ENCODE results near the gene C4orf17.

- TF ChIP-seq CTCF (IDR thresholded peaks at IDR 0.05) (no peak), POLR2A (IDR thresholded peaks at IDR 0.05) (no peak)
Observed at GRCh38 chr4:99483636-99484035, 27.2 kb upstream of the C4orf17 start.

Measured in heart left ventricle (tissue), 13 donors.